CD4-positive, alpha-beta T cell treated with Interferon gamma for 1 hour (primary cell): Measurements from ENCODE around the gene ADAMTS7.
"Not testable (repeated sequence)": the region's sequence is repeated elsewhere in the genome, so short reads cannot be mapped to it uniquely, and the experiment has no call there.

Experiments
- DNase-seq: peaks from one replicate; pipeline ENCODE4 v3.0.0-alpha.2; 2020

Gene ADAMTS7, protein sequence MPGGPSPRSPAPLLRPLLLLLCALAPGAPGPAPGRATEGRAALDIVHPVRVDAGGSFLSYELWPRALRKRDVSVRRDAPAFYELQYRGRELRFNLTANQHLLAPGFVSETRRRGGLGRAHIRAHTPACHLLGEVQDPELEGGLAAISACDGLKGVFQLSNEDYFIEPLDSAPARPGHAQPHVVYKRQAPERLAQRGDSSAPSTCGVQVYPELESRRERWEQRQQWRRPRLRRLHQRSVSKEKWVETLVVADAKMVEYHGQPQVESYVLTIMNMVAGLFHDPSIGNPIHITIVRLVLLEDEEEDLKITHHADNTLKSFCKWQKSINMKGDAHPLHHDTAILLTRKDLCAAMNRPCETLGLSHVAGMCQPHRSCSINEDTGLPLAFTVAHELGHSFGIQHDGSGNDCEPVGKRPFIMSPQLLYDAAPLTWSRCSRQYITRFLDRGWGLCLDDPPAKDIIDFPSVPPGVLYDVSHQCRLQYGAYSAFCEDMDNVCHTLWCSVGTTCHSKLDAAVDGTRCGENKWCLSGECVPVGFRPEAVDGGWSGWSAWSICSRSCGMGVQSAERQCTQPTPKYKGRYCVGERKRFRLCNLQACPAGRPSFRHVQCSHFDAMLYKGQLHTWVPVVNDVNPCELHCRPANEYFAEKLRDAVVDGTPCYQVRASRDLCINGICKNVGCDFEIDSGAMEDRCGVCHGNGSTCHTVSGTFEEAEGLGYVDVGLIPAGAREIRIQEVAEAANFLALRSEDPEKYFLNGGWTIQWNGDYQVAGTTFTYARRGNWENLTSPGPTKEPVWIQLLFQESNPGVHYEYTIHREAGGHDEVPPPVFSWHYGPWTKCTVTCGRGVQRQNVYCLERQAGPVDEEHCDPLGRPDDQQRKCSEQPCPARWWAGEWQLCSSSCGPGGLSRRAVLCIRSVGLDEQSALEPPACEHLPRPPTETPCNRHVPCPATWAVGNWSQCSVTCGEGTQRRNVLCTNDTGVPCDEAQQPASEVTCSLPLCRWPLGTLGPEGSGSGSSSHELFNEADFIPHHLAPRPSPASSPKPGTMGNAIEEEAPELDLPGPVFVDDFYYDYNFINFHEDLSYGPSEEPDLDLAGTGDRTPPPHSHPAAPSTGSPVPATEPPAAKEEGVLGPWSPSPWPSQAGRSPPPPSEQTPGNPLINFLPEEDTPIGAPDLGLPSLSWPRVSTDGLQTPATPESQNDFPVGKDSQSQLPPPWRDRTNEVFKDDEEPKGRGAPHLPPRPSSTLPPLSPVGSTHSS (N-terminal part only)

GRCh38 chr15:78811124-78811824 is at the start of gene ADAMTS7:
ADAMTS7 (minus strand) TSS chr15:78811464; CDS start chr15:78811220, 244 bp downstream.
- peak; percentile 42 for DNase-seq

DNA sequence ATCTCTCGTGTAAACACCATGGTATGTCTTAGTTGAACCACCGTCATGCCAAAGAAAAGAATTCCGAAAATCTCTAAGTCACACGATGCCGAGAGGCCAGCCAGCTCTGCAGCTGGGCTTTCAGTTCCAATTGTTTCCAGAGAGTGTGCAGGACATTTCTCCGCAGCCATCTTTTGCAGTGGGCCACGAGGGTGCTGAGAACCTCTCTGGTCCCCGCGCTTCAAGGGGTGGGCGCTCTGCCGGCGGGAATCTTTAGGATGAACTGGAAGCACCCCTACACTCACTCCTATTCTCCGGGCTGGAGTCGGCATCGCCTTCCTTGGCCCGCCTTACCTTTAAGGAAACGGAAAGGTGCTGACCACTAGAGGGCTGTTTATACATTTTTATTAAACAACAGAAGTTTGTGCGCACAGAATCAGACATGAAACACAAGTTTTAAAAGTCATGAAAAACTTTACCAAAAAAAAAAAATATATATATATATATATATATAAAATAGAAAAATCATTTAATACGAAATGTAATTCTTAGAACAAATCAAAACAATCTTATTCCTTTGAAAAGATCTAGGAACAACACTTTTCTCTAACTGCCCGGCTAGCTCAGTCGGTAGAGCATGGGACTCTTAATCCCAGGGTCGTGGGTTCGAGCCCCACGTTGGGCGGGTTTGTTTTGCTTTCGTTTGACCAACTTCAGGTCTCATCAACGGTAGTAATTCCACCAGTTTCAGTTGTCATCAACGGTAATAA is 48.9 kb upstream of the ADAMTS7 start:
- peak; percentile 62 for DNase-seq

DNA sequence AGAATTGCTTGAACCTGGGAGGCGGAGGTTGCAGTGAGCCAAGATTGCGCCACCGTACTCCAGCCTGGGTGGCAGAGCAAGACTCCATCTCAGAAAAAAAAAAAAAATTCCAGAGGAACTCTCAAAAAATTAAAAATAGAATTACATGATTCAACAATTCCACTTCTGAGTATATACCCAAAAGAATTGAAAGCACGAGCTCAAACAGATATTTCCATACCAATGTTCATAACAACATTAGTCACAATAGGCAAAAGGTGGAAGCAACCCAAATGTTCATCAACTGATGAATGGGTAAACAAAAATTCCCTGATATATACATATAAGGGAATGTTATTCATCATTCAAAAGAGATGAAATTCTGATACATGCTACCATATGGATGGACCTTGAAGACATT is 44.5 kb upstream of the ADAMTS7 start:
- DNase-seq = no peak

DNA sequence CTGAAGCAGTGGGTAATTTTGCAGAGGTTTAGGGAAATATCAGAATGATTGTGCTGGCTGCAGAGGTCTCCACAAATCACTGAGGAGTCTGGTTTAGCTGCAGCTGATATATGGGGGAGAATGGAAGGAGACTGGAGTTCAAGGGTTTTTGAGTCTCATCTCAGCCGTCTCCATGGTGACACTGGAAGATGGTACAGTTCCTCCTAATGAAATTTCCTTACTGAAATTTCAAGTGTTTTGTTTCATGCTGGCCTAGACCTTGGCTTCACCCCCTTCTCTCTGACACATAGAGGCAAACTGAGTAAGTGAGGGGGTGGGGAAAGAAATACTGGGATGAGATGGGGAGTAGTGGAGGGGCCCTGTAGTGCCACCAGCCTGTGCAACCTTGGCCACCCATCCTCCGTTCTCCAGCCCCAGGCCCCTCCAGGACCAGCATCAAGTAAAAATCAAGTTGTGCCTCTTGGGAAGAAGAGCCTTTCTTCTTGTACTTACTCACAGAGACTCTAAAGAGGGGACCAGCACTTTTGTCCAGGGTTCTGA is 43.6 kb upstream of the ADAMTS7 start:
- no peak for DNase-seq

DNA sequence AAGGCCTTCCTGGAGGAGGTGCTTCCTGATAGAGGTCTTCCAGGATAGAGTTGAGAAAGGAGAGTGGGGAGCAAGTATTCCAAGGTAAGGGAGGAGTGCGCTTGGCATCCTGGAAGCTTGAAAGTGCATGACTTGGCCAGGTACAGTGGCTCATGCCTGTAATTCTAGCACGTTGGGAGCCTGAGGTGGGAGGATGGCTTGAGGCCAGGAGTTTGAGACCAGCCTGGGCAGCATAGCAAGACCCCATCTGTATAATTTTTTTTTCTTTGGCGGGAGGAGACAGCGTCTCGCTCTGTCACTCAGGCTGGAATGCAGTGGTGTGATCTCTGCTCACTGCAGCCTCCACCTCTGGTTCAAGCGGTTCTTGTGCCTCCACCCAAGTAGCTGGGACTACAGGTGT is 42.2 kb upstream of the ADAMTS7 start:
- DNase-seq = no peak

DNA sequence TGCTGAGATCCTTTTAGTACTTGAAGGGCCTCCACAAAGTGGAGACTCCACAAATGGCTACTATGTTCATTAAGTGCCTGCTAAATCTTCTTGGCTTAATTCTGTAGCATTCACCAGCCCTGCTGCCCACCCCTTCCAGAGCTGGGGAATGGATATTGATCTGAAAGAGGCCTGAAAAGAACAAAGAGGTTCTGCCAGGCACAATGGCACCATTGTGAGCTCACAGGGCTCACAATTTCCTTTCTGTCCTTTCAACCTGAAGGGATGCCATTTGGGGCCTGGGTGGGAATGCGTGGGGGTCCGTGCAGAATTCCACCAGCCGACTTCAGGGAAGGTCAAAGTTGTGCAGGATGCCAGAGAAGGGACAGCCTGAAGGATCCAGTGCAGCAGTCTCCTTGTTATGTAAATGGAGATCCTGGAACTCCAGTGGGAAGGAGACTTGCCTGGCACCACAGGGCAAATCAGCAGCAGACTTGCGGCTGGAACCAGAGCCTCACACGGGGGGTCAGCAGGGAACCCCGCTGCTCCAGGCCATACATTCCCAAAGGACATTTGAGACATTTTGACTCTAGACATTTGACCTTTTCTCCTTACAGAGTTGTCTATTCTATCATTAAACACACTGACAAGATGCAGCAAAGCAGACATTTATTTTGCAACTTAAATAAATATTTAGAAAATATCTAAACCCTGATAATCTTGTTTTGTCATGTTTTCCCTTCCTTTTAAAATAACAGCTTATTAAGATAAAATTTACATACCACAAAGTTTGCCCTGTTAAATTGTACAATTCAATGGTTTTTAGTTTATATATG is 39.9 kb upstream of the ADAMTS7 start:
- no peak for DNase-seq

DNA sequence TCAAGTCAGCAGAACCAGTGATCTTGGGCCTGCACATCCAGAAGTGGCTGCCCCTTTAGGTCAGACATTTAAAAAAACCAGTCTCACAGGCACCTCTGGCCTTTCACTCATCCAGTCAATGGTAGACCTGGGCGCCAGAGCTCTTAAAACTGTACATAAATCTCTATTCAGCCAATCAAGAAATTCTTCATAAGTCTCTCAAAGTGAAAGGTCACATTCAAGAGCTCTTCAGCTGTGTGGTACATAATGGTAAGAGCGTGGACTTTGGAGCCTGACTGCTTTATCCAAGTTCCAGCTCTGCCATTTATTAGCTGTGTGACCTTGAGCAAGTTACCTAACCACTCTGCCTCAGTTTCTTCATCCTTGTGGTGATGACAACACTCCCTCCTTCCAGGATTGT is 39.1 kb upstream of the ADAMTS7 start:
- DNase-seq = no peak

DNA sequence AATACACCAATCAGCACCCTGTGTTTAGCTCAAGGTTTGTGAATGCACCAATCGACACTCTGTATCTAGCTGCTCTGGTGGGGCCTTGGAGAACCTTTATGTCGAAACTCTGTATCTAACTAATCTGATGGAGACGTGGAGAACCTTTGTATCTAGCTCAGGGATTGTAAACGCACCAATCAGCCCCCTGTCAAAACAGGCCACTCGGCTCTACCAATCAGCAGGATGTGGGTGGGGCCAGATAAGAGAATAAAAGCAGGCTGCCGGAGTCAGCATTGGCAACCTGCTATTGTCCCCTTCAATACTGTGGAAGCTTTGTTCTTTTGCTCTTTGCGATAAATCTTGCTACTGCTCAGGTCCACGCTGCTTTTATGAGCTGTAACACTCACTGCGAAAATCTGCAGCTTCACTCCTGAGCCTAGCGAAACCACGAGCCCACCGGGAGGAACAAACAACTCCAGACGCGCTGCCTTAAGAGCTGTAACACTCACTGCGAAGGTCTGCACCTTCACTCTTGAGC is 36.2 kb upstream of the ADAMTS7 start:
- DNase-seq = not testable (repeated sequence)

- DNase-seq = not testable (repeated sequence)
Observed at GRCh38 chr15:78846906-78847305, 35.6 kb upstream of the ADAMTS7 start.

DNA sequence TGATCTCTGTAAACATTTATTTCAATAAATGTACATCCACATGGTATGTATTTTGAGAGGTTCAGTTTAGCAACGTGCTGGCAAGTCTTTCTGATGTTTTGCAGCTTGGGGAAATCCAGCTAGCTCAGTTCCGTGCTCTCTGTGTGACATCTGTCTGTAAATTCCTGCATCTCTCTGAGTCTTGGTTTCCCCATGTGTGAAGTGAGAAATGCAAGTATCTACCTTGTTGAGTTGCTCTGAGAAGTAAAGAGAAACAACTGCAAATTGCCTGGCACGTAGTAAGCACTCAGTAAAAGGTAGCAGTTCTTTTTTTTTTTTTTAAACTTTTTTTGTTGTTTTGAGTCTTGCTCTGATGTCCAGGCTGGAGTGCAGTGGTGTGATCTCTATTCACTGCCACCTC is 31.3 kb upstream of the ADAMTS7 start:
- DNase-seq = no peak

DNA sequence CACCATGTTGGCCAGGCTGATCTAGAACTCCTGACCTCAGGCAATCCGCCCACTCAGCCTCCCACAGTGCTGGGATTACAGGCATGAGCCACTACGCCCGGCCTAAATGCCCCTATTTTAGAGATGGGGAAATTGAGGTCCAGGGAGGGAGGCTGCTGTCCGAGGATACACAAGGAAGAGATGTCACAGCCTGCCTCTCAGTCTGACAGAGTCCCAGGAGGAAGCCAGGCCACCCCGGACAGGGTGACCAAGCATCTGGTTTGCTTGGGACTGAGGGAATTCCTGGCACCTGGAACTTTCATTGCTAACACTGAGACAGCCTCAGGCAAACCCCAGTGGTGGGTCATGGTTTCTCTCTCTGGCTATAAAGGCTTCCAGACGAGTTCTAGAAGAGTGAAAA is 30.6 kb upstream of the ADAMTS7 start:
- no peak for DNase-seq

- no peak for DNase-seq
Observed at GRCh38 chr15:78841376-78841706, 30.1 kb upstream of the ADAMTS7 start.

- DNase-seq = no peak
Observed at GRCh38 chr15:78840661-78841375, 29.6 kb upstream of the ADAMTS7 start.

GRCh38 chr15:78839151-78839550 is 27.9 kb upstream of the ADAMTS7 start:
- not testable (repeated sequence) for DNase-seq

DNA sequence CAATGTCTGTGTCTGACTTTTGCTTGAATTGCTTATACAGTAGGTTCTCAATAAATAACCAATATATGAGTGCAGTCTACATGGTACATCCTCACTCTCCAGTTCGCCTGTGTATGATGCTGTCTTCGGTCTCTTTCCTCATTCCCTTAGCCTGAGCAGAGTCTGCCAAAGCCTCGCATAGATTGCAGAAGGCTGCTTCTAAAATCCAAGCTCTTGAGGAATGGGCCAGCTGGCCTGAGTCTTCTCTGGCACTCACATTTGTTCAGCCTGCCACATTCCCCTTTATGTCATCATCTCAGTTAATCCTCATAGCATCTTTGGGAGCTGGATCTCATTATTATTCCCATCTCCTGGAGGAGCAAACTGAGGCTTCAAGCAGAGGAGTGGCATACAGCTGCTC is 27.2 kb upstream of the ADAMTS7 start:
- DNase-seq = no peak

- no peak for DNase-seq
Observed at GRCh38 chr15:78837543-78837942, 26.3 kb upstream of the ADAMTS7 start.

DNA sequence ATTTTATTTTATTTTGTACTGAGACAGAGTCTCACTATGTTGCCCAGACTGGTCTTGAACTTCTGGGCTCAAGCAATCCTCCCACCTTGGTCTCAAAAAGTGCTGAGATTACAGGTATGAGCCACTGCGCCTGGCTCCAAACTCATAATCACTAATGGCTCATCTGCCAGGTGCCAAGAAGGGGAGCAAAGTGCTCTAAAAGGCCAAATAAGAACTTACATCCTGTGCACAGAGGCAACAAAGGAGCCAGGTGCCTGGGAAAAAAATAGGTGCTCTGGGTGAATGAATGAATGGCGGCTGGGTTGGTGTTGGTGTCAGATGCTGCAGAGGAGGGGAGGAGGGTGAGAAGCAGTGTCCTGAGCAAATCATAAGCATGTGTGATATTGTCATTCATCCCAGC is 25.9 kb upstream of the ADAMTS7 start:
- DNase-seq = no peak

DNA sequence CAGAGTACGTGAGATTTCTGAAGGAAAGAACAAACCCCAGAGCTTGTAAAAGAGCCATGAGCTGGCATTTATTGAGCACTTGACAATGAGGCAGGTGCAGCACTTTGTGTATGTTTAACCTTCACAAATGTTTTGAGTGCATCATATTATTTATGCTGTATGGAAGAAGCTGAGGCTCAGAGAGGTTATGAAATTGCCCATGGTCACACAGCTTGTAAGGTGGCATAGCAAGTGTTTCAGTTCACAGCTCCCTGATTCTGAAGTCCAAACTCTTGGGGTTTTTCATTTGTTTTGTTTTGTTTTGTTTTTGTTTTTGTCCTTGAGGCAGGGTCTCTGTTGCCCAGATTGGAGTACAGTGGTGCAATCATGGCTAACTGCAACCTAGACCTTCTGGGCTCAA is 25.1 kb upstream of the ADAMTS7 start:
- no peak for DNase-seq
